Activated T-cell treated with anti-CD3 and anti-CD28 coated beads for 1 hour (primary cell): Measurements from ENCODE around the gene SENP5.
A peak's percentile ranks its signal among the peaks of the same experiment; 100 is the strongest.

ENCODE experiments used
- DNase-seq: peaks from one replicate; pipeline ENCODE4 v3.0.0-alpha.2; 2020; ENCODE audit warnings: low read depth

The SENP5 gene

GRCh38 chr3:196969134-196969659 lies 101.5 kb downstream of the SENP5 start:
- DNase-seq, result no peak

- DNase-seq, result peak; percentile 59
Measured at GRCh38 chr3:196969660-196970546, 102.2 kb downstream of the SENP5 start.

GRCh38 chr3:196970547-196971093 lies 102.9 kb downstream of the SENP5 start:
- DNase-seq, result no peak

- DNase-seq, result no peak
Measured at GRCh38 chr3:196971094-196971698, 103.5 kb downstream of the SENP5 start.

- DNase-seq, result no peak
Measured at GRCh38 chr3:196974661-196975060, 106.9 kb downstream of the SENP5 start.

GRCh38 chr3:196975349-196975748 lies 107.6 kb downstream of the SENP5 start:
- no peak for DNase-seq

- DNase-seq, result no peak
Measured at GRCh38 chr3:196976941-196977340, 109.2 kb downstream of the SENP5 start.

GRCh38 chr3:196979545-196979944 lies 111.8 kb downstream of the SENP5 start:
- no peak for DNase-seq

GRCh38 chr3:196981657-196982056 lies 113.9 kb downstream of the SENP5 start:
- no peak for DNase-seq

- DNase-seq, result no peak
Measured at GRCh38 chr3:196983186-196983585, 115.5 kb downstream of the SENP5 start.
